HG03095 (cell line): ENCODE data around the gene FBXL16.
"Not testable (repeated sequence)": the region's sequence is repeated elsewhere in the genome, so short reads cannot be mapped to it uniquely, and the experiment has no call there.

Source experiments
- ATAC-seq: cut with Tn5 transposase; IDR thresholded peaks from one replicate; pipeline ENCODE4 v1.9.1; 2021; ENCODE audit warnings: moderate library complexity; ENCODE audit not compliant: unreplicated experiment

Gene FBXL16

DNA sequence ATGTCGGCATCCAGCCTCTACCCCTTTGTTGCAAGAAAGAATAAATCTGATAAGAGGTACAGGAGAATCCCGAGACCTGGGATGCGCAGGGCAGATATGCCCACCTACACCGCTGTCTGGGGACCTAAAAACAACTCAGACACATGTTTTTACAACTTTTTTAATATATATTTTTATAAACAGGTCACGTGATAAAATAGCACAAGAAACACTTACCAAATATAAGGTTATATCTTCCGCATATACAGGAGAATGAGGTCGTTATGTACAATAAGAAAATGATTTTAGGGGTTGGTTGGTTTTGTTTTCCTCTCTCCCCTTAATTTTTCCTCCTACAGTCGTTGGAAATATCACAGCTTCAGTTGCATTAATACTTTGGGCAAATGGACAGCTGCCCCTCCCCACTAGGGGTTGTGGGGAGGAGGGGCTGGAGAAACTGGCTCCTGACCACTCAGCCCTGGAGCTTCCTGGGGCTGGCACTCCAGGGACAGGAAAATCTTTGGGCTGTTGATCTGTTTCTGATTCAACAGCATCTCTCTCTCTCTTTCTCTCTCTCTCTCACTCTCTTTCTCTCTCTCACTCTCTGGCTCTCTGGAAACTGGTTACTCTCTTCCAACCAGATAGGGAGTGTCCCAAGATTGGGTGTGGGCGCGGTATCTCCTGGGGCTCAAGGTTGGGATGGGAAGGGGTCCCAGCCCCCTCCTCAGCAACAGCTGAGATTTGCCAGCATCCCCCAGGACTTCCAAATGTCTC lies 13.1 kb downstream of the FBXL16 start:
- ATAC-seq = no peak

DNA sequence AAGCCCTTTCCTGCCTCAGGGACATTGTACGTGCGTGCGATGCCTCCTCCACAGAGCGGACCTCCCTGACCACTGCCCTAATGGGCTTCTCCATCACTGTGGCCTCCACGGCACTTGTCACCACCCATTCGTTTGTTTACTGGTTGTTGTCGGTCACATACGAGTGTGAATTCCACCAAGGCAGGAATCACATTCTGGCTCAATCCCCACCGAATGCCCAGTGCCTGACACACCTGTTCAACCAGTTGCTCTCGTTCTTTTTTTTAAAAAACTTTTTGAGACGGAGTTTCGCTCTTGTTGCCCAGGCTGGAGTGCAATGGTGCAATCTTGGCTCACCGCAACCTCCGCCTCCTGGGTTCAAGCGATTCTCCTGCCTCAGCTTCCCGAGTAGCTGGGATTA lies 14.4 kb downstream of the FBXL16 start:
- ATAC-seq = not testable (repeated sequence)

DNA sequence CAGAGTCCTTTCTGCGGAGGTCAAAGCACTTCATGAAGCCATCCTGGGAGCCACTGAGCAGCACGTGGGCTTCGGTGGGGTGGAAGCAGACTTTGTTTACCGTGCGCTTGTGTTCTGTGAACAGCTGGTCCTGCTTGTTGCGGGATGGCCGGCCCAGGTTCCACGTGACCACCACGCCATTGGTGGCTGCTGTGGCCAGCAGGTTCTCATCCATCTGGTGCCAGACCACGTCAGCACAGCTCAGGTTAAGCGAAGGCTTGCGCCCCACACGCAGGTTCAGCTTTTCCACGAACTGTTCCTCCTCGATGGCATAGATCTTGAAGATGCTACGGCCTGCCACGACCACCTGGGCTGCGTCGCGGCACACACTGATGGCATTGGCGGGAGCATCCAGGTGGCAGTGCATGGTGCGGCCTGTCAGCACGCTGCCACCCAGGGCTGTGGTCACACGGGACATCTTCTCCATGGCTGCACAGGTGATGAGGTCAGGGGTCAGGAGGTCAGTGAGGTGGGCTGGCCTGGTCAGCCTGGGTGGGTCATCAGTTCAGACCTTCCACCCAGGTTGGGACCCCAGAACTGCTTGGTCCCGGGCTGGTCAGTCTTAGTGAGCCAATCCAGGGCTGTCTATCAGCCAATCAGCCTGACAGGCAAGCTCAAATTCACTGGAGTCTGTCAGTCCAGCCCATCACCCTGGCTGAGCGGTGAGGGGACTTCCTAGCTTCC lies 16.3 kb downstream of the FBXL16 start:
- ATAC-seq = no peak

DNA sequence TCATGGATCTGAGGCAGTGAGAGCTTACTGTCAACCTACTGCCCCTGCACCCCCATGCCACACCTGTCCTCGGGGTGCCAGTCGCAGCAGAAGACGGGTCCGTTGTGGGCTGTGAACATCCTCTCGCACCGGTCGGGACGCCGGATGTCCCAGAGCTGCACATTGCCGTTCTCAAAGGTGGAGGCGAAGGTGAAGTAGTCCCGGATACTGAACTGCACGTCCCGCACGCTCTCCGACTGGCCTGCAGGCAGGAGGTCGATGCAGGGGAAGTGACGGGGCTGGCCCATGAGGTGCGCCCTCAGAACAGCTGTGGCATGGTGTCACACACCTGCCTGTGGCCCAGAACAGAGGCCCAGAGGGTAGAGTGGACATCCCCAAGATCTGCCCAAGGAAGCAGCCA lies 18.1 kb downstream of the FBXL16 start:
- no peak for ATAC-seq

DNA sequence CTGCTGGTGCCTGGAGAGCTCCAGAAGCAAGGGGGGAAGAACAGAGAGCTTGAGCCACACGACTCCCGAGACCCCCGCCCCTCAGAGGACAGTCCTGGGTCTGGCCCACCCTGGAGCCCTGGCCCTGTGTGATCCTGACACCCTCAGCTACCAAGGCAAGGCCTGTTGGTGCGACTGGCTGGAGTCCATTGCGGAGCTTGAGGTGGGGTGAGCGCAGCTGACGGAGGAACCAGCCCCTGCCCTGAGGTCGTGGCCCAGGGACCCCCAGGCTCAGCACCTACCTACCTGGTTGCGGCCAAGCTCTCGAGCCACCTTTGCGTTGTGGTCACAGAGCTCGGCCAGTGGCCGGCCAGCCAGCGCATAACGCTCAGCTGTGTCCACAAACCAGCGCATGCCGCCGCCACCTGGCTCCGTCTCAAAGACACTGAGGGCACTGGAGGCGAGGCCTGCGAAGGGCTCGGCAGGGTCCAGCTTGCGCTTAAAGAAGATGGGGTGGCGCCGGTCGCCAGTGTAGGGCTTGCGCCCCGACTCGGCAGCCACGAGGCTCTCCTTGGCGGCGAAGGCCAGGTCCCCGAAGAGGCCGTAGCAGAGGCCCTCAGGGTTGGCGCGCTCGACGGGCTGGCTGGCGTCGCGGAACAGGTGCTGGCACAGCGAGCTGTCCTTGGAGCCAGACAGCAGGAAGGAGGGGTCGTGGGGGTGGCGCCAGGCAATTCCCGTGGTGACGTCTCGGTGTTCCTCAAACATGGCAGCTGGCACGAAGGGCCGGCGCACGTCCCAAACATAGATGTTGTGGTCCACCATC lies 18.9 kb downstream of the FBXL16 start:
- ATAC-seq = no peak

DNA sequence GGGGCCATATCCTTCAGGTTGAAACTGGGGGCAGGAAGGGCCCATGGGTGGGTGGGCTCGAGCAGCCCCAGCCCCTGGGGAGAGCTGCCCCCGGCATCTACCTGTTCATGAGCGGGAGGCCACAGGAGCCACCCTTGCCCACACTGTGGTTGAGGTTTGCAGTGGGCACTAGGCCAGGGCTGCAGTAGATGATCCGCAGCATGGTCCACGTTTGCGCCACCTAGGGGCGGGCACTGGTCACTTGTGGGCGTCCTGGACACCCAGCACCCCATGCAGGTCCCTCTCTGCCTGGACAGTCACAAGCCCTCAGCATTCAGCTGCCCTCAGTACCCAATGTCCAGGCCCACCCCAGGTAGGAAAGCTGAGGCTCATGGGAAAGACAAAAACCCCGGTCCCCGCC lies 19.6 kb downstream of the FBXL16 start:
- ATAC-seq = no peak

DNA sequence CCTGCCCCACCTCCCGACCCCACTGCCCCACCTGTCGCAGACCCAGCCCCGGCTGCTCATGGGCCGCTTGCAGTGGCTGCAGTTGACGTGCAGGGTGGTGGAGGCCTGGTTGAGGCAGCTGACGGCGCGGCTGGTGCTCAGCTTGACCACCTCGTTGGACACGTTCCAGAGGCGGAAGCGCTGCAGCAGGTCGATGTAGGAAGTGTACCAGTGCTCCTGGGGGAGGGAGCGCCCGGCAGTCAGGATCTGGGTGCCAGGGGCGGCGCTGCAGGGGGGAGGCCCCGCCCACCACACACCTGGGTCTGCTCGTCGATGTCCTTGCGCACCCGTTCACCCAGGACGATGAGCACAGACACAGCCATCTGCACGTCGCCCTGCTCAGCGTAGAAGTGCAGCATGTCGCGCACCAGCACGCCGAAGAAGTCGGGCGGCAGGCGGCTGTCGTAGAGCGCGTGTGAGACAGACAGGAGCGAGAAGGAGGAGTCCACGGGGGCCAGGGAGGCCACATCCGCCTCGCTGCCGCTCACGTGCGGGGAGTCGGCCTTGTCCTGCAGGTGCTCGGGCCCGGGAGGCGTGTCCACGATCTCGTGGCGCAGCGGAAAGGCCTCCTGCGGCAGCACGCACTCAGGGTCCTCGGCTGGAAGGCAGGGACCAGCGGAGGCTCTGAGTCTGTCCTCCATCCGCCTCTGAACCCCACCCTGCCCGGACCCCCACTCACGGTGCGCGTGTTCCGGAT lies 20.5 kb downstream of the FBXL16 start:
- no peak for ATAC-seq

DNA sequence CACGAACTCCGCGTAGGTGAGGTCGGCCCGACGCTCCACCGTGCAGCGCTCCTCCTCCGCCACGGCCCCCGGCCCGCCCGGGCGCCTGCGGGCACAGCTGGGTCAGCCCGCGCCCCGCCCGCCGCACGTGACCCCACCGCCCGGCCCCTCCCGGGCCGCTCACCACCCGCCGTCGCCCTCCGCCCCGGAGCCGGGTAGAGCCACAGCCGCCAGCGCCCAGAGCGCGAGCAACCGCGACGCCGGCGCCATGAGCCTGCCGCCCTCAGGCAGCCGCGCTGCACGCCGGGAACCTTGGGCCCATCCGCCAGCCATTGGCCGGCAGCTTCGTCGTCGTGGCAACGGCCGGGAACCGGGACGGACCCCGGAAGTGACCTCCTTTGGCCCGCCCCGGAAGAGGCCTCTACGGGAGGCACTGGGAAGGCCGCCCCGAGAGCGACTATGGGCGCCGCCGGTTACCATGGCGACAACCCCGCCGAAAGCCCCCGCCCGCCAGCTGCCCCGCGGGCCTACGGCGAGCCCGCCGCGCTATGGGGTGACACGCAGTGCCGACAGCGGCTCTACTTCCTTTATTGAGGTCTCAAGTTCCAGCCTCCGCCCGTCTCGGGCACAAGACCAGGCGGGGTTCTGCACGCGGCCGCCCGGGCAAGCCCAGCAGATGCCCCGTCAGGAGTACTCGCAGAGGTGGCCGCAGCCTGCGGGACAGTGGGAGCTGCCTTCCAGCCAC lies 21.4 kb downstream of the FBXL16 start, which contains the start of gene JMJD8:
Gene JMJD8, minus strand, starts transcription at position 264 of the 724 bp plus-strand sequence. Its CDS starts 15 bp downstream, at position 249.
- peak; percentile 63 for ATAC-seq

DNA sequence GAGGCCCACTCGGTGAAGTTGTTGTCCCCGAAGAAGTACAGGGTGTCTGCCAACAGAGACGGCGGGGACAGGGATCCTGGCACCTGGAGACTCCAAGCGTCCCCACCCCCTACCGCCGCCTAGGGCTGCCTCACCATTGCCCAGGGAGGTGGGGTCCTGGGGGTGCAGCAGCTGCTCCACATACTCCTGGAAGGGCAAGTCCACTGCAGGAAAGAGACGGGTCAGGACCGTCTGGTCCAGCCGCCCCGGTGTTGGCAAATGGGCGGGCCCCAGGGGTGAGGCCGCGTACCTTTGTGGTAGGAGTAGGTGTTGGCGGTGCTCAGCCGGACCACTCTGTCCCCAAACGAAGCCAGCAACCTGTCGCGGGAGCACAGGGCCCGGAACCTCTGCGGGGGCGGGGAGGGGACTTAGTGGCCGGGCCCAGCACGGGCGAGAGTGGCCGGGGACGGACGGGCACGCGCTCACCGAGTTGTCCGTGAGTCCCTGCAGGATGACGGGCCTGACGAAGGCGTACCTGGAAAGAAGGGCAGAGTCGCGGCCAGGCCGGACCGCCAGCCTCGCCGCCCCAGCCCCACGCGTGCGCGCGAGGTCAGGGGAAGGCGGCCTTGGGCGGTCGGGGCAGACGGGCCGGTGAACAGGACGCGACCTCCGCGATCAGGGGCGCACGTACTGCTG lies 22.1 kb downstream of the FBXL16 start:
- ATAC-seq = no peak

DNA sequence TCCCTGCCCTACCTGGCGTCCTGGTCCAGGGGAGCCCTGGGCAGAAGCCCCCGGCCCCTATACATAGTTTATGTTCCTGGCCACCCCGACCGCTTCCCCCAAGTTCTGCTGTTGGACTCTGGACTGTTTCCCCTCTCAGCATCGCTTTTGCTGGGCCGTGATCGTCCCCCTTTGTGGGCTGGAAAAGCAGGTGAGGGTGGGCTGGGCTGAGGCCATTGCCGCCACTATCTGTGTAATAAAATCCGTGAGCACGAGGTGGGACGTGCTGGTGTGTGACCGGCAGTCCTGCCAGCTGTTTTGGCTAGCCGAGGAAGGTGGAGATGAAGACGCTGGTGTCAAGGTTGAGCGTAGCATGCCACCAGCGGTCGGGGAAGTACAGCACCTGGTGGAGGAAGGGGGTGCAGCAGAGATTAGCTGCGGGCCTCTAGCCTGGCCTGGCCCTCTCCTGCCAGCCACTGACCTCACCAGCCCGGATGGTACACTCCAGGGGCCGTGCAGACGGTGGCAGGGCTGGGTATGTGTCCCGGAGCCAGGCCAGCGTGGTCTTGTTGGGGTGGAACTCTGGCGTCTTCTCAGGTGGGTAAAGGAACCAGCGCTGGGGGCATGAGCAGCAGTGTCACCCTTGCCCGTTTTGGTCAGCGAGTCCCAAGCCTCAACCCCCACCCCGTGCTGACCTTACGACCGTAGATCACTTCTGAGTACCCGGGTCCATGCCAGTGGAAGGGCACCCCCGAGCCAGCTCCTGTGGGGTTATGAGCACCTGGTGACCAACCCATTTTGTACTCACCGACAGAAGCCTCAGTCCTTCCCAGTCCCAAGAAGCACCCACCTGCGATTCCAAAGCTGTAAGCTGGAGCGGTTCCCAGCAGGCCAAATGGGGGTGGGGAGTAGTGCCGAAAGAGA lies 22.9 kb downstream of the FBXL16 start:
- ATAC-seq = no peak

DNA sequence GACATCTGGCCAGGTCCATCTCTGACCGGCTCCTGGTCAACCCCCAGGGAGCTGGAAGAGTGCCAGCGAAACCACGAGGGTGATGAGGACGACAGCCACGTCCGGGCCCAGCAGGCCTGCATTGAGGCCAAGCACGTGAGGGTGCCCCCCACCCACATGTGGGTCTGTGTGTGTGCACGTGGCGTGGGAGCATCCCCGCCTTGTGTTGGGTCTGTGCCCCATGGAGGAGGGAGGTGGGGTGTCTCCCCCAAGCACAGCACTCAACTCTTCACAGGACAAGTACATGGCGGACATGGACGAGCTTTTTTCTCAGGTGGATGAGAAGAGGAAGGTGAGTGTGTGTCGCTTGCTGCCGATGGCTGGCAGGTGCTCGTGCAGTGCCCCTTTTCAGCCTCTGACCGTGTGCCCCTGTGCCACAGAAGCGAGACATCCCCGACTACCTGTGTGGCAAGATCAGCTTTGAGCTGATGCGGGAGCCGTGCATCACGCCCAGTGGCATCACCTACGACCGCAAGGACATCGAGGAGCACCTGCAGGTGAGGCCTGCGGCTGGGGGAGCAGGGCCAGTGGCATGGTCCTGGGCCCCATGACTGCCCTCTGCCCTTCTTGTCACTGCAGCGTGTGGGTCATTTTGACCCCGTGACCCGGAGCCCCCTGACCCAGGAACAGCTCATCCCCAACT lies 23.7 kb downstream of the FBXL16 start:
- ATAC-seq = no peak

DNA sequence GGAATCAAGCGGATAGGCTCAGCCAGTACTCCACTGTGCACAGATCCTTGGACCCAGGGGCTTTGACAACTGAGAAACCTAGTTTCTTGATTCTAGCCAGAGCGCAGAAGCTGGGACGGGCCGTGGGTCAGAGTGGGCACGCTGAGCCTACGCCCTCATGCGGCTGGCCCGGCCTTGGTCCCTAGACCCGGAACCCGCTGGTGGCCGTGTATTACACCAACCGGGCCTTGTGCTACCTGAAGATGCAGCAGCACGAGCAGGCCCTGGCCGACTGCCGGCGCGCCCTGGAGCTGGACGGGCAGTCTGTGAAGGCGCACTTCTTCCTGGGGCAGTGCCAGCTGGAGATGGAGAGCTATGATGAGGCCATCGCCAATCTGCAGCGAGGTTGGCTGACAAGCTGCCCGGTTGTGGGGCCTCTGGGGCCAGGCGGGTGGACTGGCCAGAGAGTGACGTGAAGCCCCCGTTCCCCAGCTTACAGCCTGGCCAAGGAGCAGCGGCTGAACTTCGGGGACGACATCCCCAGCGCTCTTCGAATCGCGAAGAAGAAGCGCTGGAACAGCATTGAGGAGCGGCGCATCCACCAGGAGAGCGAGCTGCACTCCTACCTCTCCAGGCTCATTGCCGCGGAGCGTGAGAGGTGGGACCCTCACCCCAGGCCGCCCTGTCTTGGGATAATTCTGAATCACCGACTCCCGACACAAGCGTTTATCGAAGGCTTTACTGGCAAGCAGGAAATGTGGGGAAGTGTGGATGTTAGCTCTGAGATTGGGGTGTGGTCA lies 24.4 kb downstream of the FBXL16 start:
- no peak for ATAC-seq

DNA sequence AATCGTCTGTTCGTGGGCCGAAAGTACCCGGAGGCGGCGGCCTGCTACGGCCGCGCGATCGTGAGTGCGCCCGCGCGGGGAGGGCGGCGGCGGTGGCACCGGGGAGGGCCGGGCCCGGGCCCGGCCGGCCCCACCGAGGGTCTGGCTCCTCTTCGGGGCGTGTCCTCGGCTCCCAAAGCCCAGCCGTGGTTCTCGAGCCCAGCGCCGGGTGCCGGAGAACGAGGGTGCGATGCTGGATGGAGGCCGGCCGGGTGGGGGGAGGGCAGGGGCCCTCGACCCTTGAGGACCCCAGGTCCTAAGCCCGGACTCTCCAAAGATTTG lies 25.0 kb downstream of the FBXL16 start:
- ATAC-seq = no peak

DNA sequence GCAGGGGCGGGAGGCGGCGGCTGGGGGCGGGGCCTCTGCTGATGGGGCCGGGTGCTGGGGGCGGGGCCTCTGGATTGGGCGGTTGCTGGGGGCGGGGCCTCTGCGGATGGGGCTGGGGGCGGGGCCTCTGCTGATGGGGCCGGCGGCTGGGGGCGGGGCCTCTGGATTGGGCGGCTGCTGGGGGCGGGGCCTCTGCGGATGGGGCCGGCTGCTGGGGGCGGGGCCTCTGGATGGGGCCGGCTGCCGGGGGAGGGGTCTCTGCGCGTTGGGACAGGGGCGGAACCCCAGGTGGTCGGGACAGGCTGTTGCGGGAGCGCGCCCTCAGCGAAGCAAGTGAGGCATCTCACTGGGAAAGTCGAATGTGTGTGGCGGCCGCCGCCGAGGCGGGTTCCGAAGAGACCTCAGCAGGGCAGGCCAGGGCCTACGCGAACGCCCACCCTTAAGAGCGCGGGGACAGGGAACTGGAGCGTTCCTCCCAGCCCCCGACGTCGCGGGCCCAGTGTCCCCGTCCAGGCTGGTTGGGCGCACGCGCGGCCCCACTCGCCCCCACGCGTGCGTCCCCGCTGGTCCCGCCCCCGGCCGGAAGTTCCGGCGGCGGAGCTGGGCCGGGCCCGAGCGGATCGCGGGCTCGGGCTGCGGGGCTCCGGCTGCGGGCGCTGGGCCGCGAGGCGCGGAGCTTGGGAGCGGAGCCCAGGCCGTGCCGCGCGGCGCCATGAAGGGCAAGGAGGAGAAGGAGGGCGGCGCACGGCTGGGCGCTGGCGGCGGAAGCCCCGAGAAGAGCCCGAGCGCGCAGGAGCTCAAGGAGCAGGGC lies 25.6 kb downstream of the FBXL16 start, which contains the start of gene STUB1:
Gene STUB1, plus strand, starts transcription at position 597 of the 811 bp plus-strand sequence. Its CDS starts 116 bp downstream, at position 713.
- peak; percentile 27 for ATAC-seq

DNA sequence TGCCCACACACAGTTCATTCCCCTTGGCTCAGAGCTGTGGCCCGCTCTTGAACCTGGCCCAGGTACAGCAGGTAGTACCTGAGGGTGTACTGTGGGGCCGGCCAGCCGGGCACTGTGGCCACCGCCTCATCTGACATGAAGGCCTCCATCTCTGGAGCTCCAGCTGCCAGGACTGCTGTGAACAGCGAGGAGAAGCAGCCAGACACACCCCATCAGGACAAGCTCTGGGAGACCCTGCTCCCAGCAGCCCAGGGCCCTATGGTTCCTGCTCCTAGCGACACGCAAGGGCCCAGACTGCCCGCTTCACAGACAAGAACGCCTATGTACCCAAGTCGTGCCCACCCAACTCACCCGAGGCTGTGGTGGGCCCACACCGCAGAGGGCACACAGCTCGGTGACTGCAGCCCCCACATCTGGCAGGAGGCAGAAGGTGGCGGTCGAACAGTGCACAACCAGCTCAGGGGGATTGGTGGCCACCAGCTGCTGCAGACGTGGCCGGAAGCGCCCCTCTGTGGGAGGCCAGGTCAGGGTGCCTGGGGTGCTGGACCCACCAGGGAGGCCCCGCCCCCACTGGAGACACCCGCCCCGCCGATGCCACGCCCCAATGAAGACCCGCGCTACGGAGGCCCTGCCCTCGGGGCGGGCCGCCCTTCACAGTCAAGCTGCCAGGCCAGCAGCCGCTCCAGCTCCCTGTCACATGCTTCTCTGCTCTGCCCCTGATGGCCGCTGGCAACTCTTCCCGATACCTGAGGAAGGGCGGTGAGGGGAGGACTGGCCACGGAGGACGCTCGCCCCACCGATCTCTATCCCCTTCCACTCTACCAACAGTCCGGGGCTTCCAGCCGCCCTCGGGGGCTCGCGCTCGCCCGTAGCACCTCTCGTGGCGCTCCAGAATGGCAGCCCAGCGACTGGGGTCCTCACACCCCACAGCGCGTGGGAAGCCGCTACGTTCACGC lies 26.5 kb downstream of the FBXL16 start:
- ATAC-seq = no peak
